Heart left ventricle (tissue), 16 donors: ENCODE data around the gene SNX22. TPM values are rescaled to one million over a fixed set of nuclear protein-coding genes. Genes with fewer than 3 reads are reported as not detected.

Source experiments
- ATAC-seq, 4 donors: fragments of 200-7000 bp; cut with Tn5 transposase; one replicate each; pipeline ENCODE4 v1.9.1; 2020 to 2022; ENCODE audit warnings: moderate library complexity in 4 of 4, mild to moderate bottlenecking in 3 of 4, moderate number of reproducible peaks in 1 of 4
- DNase-seq, 5 donors: peaks; one replicate each; pipeline ENCODE4 v3.0.0-alpha.2; 2020
- H3K27ac ChIP-seq, 12 donors: fragments of 200-600 bp; sonication (generic) in 4 of 12; one replicate each; pipeline versions ENCODE4 v1.5.0 to v1.8.0; 2016 to 2022; ENCODE audit warnings: mild to moderate bottlenecking in 2 of 12
- H3K27me3 ChIP-seq, 9 donors: fragments of 200-600 bp; sonication (generic) in 2 of 9; one replicate each; pipeline versions ENCODE4 v1.5.1 to v1.8.0; 2016 to 2022; ENCODE audit warnings: mild to moderate bottlenecking in 3 of 9
- H3K36me3 ChIP-seq, 9 donors: fragments of 200-600 bp; sonication (generic) in 2 of 9; one replicate each; pipeline versions ENCODE4 v1.5.0 to v1.8.0; 2018 to 2022; ENCODE audit warnings: mild to moderate bottlenecking in 2 of 9
- H3K4me1 ChIP-seq, 12 donors: fragments of 200-600 bp; sonication (generic) in 4 of 12; one replicate each; pipeline versions ENCODE4 v1.5.0 to v1.8.0; 2016 to 2022; ENCODE audit warnings: mild to moderate bottlenecking in 3 of 12
- H3K4me3 ChIP-seq, 12 donors: fragments of 200-600 bp; sonication (generic) in 4 of 12; one replicate each; pipeline versions ENCODE4 v1.5.0 to v1.8.0; 2017 to 2022; ENCODE audit warnings: mild to moderate bottlenecking in 9 of 12, moderate library complexity in 4 of 12
- H3K9me3 ChIP-seq, 12 donors: fragments of 200-600 bp; sonication (generic) in 4 of 12; one replicate each; pipeline versions ENCODE4 v1.5.0 to v1.8.0; 2016 to 2022; ENCODE audit warnings: mild to moderate bottlenecking in 1 of 12
- CTCF ChIP-seq, 12 donors: fragments of 200-600 bp; sonication (generic) in 4 of 12; IDR thresholded peaks; one replicate each; pipeline versions ENCODE4 v1.5.0 to v1.8.0; 2018 to 2022; ENCODE audit warnings: antibody characterized with exemption in 12 of 12, mild to moderate bottlenecking in 5 of 12
- POLR2A ChIP-seq, 2 donors: fragments of 450-650 bp; IDR thresholded peaks; one replicate each; pipeline ENCODE4 v1.6.1; 2017; ENCODE audit warnings: antibody characterized with exemption in 2 of 2, mild to moderate bottlenecking in 2 of 2, moderate library complexity in 2 of 2
- WGBS, 4 donors: extraction: QIAGEN DNeasy Blood & Tissue Kit in 2 of 4; methylation state at CpG; one replicate each; pipeline versions ENCODE4 v1.1.5 to v1.1.7; 2013 to 2018; 5-methylcytosine and 5-hydroxymethylcytosine counted together
- intact Hi-C, 10 donors: fragments of 100-400 bp; cut with DNase I; formaldehyde crosslinking; loops; one replicate each; pipeline versions ENCODE4 v1.11.1 to v1.14.2; 2022
- polyA plus RNA-seq, 2 donors: library from polyadenylated mRNA; stranded (reverse); fragments of 200-250 nt; gene quantifications; one replicate each; pipeline ENCODE4 v1.2.3, GENCODE V29; 2013
- total RNA-seq, 9 donors: library from RNA; depleted of rRNA in 2 of 9; stranded (reverse); fragments of >200 nt in 2 of 9; fragmentation: NEBNext Ultra II Directional in 3 of 9; extraction: Animal tissue kit (Norgen Biotek cat#: 25700) in 3 of 9; gene quantifications; one replicate each; pipeline versions ENCODE4 v1.1.0 to v1.2.4, GENCODE V29; 2016 to 2023
- donor health status: ischemic (EF 13 %, LVEDD 7.1; RV severe dilation, severe dysfunction).
- donor health status: healthy with polysubstance abuse.
- donor health status: DM: no; HTN: yes; CAD: no.
- donor health status: DM: no; HTN: no; CAD: no.
- donor health status: ischemic (EF 25% LVEDD 6.9; RV normal size, moderate dysfunction).
- donor health status: ischemic (EF 25% LVEDD 5.7; RV mildly dilated, moderate dysfunction).
- donor health status: healthy.
- donor health status: DM: yes; HTN: yes; CAD: no.
- donor health status: ischemic (EF 35%, LVEDD 5.7; RV mildly dilated, moderate dysfunction).
- donor health status: nonischemic (EF 11% LVEDD 7.7; RV severe dilation, severe dysfunction).
- donor health status: DM: yes; HTN: yes; CAD: no.
- donor health status: PGD.
- donor health status: ischemic (EF 29% LVEDD 5.4; RV normal size, mild dysfunction).
- donor health status: nonischemic (EF 23%, LVEDD 6.1; RV moderate dilation, normal function).

SNX22 gene
- total and polyA plus RNA-seq, 11 donors, result 0.71 to 6.7 (median 1.9) TPM

DNA sequence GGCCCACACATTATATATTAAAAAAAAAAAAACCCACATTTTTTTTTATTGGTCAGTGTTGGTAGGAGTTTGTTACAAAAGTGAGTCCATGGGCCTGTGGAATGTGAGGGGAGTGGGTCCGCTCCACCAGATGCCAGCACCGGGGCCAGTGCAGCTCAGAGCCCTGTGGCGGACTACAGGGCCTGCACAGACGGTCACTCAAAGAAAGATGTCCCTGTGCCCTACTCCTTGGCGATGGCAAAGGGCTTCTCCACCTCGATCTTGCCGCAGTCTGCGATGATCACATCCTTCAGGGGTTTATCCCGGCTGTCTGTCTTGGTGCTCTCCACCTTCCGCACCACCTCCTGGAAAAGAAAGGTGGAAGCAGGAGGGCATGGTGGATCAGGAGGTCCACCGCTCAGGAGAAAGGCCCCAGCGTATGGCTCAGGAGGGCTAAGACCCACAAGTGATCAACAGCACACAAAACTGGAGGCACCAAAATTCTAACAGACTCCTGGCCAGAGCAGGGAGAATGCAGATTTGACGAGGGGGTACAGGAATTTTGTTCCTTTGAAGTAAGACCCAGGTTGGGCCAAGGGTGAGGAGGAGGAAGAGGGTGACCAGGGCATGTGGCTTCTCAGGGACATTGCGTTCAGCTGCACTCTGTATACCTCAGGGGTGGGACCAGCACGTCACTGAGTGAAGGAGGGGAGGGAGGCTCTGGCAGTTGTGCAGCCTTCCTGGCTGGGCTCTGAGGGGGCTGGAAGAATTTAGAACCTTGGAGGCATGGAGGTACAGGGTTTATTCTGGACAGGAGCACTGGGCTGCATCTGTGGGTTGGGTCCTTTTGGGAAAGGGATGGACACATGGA is 4.5 kb downstream of the SNX22 start:
- H3K27ac ChIP-seq, result peak overlapping the region in 5 of 12 donors; percentile 57 to 69 (median 61)
- H3K27me3 ChIP-seq, result peaks cover 0 to 24% (median 0%) of the 10 kb centered on the region in 9 donors
- WGBS, 4 donors, result 86 to 94% (median 92%) methylated on average over 15 of the region's 15 CpGs
- ATAC-seq (no peak), DNase-seq (no peak)
- TF ChIP-seq POLR2A (IDR thresholded peaks at IDR 0.05) (no peak), CTCF (IDR thresholded peaks at IDR 0.05) (no peak)
- peaks cover 0 to 73% (median 64%) of the 10 kb centered on the region in 9 donors for H3K36me3 ChIP-seq
- no peak overlapping the region for H3K4me3 ChIP-seq
- intact Hi-C loops, result no loop called here
- peaks cover 16 to 85% (median 64%) of the 10 kb centered on the region in 12 donors for H3K4me1 ChIP-seq
- H3K9me3 ChIP-seq, result no peaks in the 10 kb centered on the region

DNA sequence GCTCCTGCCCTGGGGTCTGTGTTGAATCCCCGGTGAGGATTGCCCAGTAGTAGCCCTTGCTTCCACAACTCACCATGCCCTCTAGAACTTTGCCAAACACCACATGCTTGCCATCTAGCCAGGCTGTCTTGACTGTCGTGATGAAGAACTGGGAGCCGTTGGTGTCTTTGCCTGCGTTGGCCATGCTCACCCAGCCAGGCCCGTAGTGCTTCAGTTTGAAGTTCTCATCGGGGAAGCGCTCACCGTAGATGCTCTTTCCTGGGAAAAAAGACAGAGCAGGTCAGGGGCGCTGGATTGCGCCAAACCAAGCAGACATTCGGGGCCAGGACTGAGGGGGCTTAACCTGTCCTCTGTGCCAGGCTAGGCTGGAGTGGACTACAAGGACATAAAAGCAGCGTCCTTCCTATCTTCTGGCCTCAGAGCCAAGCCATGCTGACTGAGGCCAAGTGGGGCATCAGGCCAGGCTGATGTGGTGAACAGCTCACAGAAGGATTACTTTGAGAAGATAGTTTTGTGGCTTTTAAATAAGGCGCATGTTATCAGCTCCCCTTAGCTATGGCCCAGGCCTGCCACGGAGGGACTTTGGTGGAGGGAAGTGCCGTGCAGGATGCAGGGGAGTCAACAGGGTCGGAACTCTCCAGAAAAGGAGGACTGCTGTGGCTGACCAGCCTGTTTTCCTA is 5.3 kb downstream of the SNX22 start:
- peaks cover 0 to 16% (median 0%) of the 10 kb centered on the region in 9 donors for H3K27me3 ChIP-seq
- peaks cover 0 to 80% (median 71%) of the 10 kb centered on the region in 9 donors for H3K36me3 ChIP-seq
- 69 to 78% (median 71%) methylated on average over 15 to 16 of the region's 16 CpGs for WGBS, 4 donors
- H3K4me3 ChIP-seq, result no peak overlapping the region
- TF ChIP-seq POLR2A (IDR thresholded peaks at IDR 0.05) (no peak), CTCF (IDR thresholded peaks at IDR 0.05) (no peak)
- DNase-seq, result peak in 2 of 5 donors; percentile 46 to 63
- ATAC-seq, result peak in 1 of 4 donors; percentile 5
- peaks cover 19 to 85% (median 65%) of the 10 kb centered on the region in 12 donors for H3K4me1 ChIP-seq
- no peaks in the 10 kb centered on the region for H3K9me3 ChIP-seq
- intact Hi-C loops, result no loop called here
- peak overlapping the region in 8 of 12 donors; percentile 34 to 70 (median 59) for H3K27ac ChIP-seq

DNA sequence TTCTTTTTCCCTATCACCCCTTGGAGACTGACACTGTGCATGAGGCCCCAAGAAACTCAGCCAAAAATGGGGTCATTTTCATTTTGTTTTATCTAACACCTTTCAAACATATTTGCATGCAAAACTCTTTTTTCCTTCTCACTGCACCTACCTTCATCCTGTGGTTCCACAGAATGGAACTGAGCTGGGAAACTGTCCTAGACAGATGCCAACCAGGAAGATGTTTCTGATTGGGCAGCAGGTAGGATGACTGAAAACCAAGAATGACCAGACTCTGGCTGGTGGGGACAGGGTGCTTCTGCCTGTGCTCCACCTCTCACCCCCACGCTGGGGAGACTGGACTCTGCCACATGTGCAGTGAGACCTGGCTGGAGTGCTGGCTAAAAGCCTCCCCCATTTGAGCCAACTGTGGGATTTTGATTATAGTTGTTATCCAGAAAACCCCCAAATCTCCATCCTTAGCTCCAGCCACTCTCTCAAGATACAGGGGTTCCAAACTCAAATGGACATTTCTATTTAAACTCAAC is 6.1 kb downstream of the SNX22 start:
- Histone ChIP-seq H3K27ac (peak overlapping the region in 5 of 12 donors; percentile 12 to 72 (median 57)), H3K4me1 (peaks cover 19 to 84% (median 62%) of the 10 kb centered on the region in 12 donors), H3K4me3 (no peak overlapping the region), H3K27me3 (peaks cover 0 to 8% (median 0%) of the 10 kb centered on the region in 9 donors), H3K36me3 (peaks cover 0 to 80% (median 73%) of the 10 kb centered on the region in 9 donors), H3K9me3 (no peaks in the 10 kb centered on the region)
- no peak for TF ChIP-seq POLR2A (IDR thresholded peaks at IDR 0.05)
- no peak for TF ChIP-seq CTCF (IDR thresholded peaks at IDR 0.05)
- intact Hi-C loops, result no loop called here
- DNase-seq (no peak), ATAC-seq (no peak)
- WGBS, 4 donors, result 67 to 100% (median 91%) methylated on average over 1 of the region's 1 CpG
